Trophoblast cell (in vitro differentiated cells and primary cell): ENCODE results near the gene FAM209B.
"Not testable (repeated sequence)": the region's sequence is repeated elsewhere in the genome, so short reads cannot be mapped to it uniquely, and the experiment has no call there.

Source experiments
- DNase-seq, 2 donors: peaks; one replicate each; pipeline ENCODE4 v3.0.0-alpha.2; 2016
- H2AFZ ChIP-seq: 2 replicates; pipeline ENCODE4 v1.6.1; 2013; ENCODE audit warnings: low read length, moderate library complexity, mild to moderate bottlenecking; ENCODE audit not compliant: insufficient read depth, poor library complexity
- H2AK5ac ChIP-seq: 2 replicates; pipeline ENCODE4 v1.6.1; 2013; ENCODE audit warnings: mild to moderate bottlenecking, low read length
- H2BK120ac ChIP-seq: 2 replicates; pipeline ENCODE4 v1.6.1; 2013; ENCODE audit warnings: low read length, mild to moderate bottlenecking, moderate library complexity; ENCODE audit not compliant: insufficient read depth, poor library complexity
- H2BK12ac ChIP-seq: 2 replicates; pipeline ENCODE4 v1.6.1; 2013; ENCODE audit warnings: mild to moderate bottlenecking, low read length, moderate library complexity
- H2BK5ac ChIP-seq: 2 replicates; pipeline ENCODE4 v1.6.1; 2013; ENCODE audit warnings: low read length, low read depth, moderate library complexity, mild to moderate bottlenecking; ENCODE audit not compliant: poor library complexity
- H3K14ac ChIP-seq: 2 replicates; pipeline ENCODE4 v1.6.1; 2013; ENCODE audit warnings: mild to moderate bottlenecking, low read length
- H3K18ac ChIP-seq: 2 replicates; pipeline ENCODE4 v1.6.1; 2013; ENCODE audit warnings: mild to moderate bottlenecking, low read length
- H3K23ac ChIP-seq: 2 replicates; pipeline ENCODE4 v1.6.1; 2013; ENCODE audit warnings: low read length
- H3K27ac ChIP-seq: 2 replicates; pipeline ENCODE4 v1.5.1; 2013; ENCODE audit warnings: low read depth, mild to moderate bottlenecking, inconsistent platforms, low read length, moderate library complexity
- H3K27me3 ChIP-seq: 2 replicates; pipeline ENCODE4 v1.6.1; 2013; ENCODE audit warnings: inconsistent platforms, mild to moderate bottlenecking, low read length, moderate library complexity; ENCODE audit not compliant: insufficient read depth
- H3K36me3 ChIP-seq, 2 experiments: 1 replicate in 1 of 2; 2 replicates in 1 of 2; pipeline ENCODE4 v1.6.1; 2013; ENCODE audit warnings: low read length in 2 of 2, mild to moderate bottlenecking in 2 of 2, moderate library complexity in 1 of 2; ENCODE audit not compliant: insufficient read depth in 2 of 2, control insufficient read depth in 1 of 2
- H3K4ac ChIP-seq: 2 replicates; pipeline ENCODE4 v1.6.1; 2013; ENCODE audit warnings: low read depth, mild to moderate bottlenecking, low read length, moderate library complexity
- H3K4me1 ChIP-seq, 2 experiments: 1 replicate in 1 of 2; 2 replicates in 1 of 2; pipeline ENCODE4 v1.6.1; 2013; ENCODE audit warnings: low read length in 2 of 2, mild to moderate bottlenecking in 2 of 2, moderate library complexity in 1 of 2; ENCODE audit not compliant: insufficient read depth in 2 of 2, control insufficient read depth in 1 of 2
- H3K4me2 ChIP-seq: 2 replicates; pipeline ENCODE4 v1.6.1; 2013; ENCODE audit warnings: inconsistent platforms, mild to moderate bottlenecking, low read length, moderate library complexity
- H3K4me3 ChIP-seq: 2 replicates; pipeline ENCODE4 v1.5.1; 2013; ENCODE audit warnings: mild to moderate bottlenecking, low read depth, low read length, inconsistent platforms
- H3K79me1 ChIP-seq: one replicate; pipeline ENCODE4 v1.6.1; 2013; ENCODE audit warnings: low read length
- H3K79me2 ChIP-seq: 2 replicates; pipeline ENCODE4 v1.6.1; 2013; ENCODE audit warnings: low read length, mild to moderate bottlenecking; ENCODE audit not compliant: control insufficient read depth, insufficient read depth, poor library complexity
- H3K9ac ChIP-seq: 2 replicates; pipeline ENCODE4 v1.6.1; 2013; ENCODE audit warnings: mild to moderate bottlenecking, low read length
- H3K9me3 ChIP-seq: 2 replicates; pipeline ENCODE4 v1.6.1; 2013; ENCODE audit warnings: low read depth, mild to moderate bottlenecking, control low read depth, inconsistent platforms, low read length; ENCODE audit not compliant: insufficient read depth
- H4K12ac ChIP-seq: 2 replicates; pipeline ENCODE4 v1.6.1; 2013; ENCODE audit warnings: low read depth, mild to moderate bottlenecking, low read length, moderate library complexity
- H4K8ac ChIP-seq: 2 replicates; pipeline ENCODE4 v1.6.1; 2013; ENCODE audit warnings: low read depth, mild to moderate bottlenecking, low read length, moderate library complexity
- H4K91ac ChIP-seq: one replicate; pipeline ENCODE4 v1.6.1; 2013; ENCODE audit warnings: low read depth, mild to moderate bottlenecking, low read length, moderate library complexity
- WGBS: extraction: QIAGEN DNeasy Blood & Tissue Kit; methylation state at CpG from one replicate; pipeline ENCODE4 v1.1.7; 2013; ENCODE audit warnings: missing lambda C conversion rate; ENCODE audit not compliant: insufficient read length, insufficient coverage; ENCODE audit errors: extremely low coverage; 5-methylcytosine and 5-hydroxymethylcytosine counted together

The FAM209B gene

GRCh38 chr20:56564526-56564925 is 31.5 kb downstream of the FAM209B start:
- H2AK5ac ChIP-seq = not testable (repeated sequence)

GRCh38 chr20:56565511-56565910 is 32.5 kb downstream of the FAM209B start:
- Histone ChIP-seq H4K91ac (peak overlapping the region; percentile 33), H3K36me3 (no peaks in the 10 kb centered on the region), H3K9me3 (no peaks in the 10 kb centered on the region), H4K8ac (no peak overlapping the region), H3K18ac (no peak overlapping the region), H2AFZ (no peak overlapping the region), H3K79me1 (no peaks in the 10 kb centered on the region), H3K14ac (no peak overlapping the region), H3K4me2 (no peak overlapping the region), H3K9ac (no peak overlapping the region), H3K4ac (no peak overlapping the region), H4K12ac (no peak overlapping the region), H2AK5ac (no peak overlapping the region), H2BK12ac (no peak overlapping the region), H2BK120ac (no peak overlapping the region), H3K79me2 (no peaks in the 10 kb centered on the region), H3K4me3 (no peak overlapping the region), H2BK5ac (no peak overlapping the region), H3K27ac (no peak overlapping the region), H3K4me1 (peaks cover 2% of the 10 kb centered on the region in 2 experiments), H3K27me3 (no peaks in the 10 kb centered on the region), H3K23ac (no peak overlapping the region)
- no CpG with 5 or more reads among the region's 4 CpGs for WGBS
- DNase-seq = no peak

More at GRCh38 chr20:56564526-56564925, 31.5 kb downstream of the FAM209B start:
- H3K4me2 ChIP-seq, H3K4me3 ChIP-seq, H3K27ac ChIP-seq, H2BK5ac ChIP-seq, H3K14ac ChIP-seq, H3K4ac ChIP-seq, H3K9me3 ChIP-seq, DNase-seq, H3K79me2 ChIP-seq, H3K9ac ChIP-seq, H2BK120ac ChIP-seq, H3K79me1 ChIP-seq, H3K23ac ChIP-seq, H3K4me1 ChIP-seq, H2AFZ ChIP-seq, H3K36me3 ChIP-seq, H4K8ac ChIP-seq, H4K91ac ChIP-seq, H3K18ac ChIP-seq, H2BK12ac ChIP-seq, H3K27me3 ChIP-seq, H4K12ac ChIP-seq: not testable (repeated sequence)
- WGBS = no CpG with 5 or more reads among the region's 6 CpGs

- H4K91ac ChIP-seq = no peak overlapping the region
- H3K14ac ChIP-seq = no peak overlapping the region
- H3K36me3 ChIP-seq = no peaks in the 10 kb centered on the region
- DNase-seq = peak in 1 of 2 donors; percentile 37
- peaks cover 2% of the 10 kb centered on the region in 2 experiments for H3K4me1 ChIP-seq
- peak overlapping the region; percentile 57 for H2BK5ac ChIP-seq
- no peak overlapping the region for H3K4me3 ChIP-seq
- no peaks in the 10 kb centered on the region for H3K79me2 ChIP-seq
- peak overlapping the region; percentile 87 for H2BK12ac ChIP-seq
- no peak overlapping the region for H3K18ac ChIP-seq
- no peaks in the 10 kb centered on the region for H3K79me1 ChIP-seq
- H3K27me3 ChIP-seq = no peaks in the 10 kb centered on the region
- H3K4me2 ChIP-seq = no peak overlapping the region
- peak overlapping the region; percentile 69 for H4K8ac ChIP-seq
- no peak overlapping the region for H3K9ac ChIP-seq
- no peak overlapping the region for H3K23ac ChIP-seq
- peak overlapping the region; percentile 24 for H2AFZ ChIP-seq
- H2AK5ac ChIP-seq = no peak overlapping the region
- H3K9me3 ChIP-seq = no peaks in the 10 kb centered on the region
- WGBS = no CpG with 5 or more reads among the region's 3 CpGs
- peak overlapping the region; percentile 55 for H4K12ac ChIP-seq
- H2BK120ac ChIP-seq = peak overlapping the region; percentile 94
- peak overlapping the region; percentile 42 for H3K27ac ChIP-seq
- no peak overlapping the region for H3K4ac ChIP-seq
These were observed 33.6 kb downstream of the FAM209B start for GRCh38 chr20:56566621-56567020.

- no peak overlapping the region for H3K18ac ChIP-seq
- no peak overlapping the region for H2BK120ac ChIP-seq
- H3K9me3 ChIP-seq = no peaks in the 10 kb centered on the region
- H3K4me3 ChIP-seq = no peak overlapping the region
- no peak overlapping the region for H2AK5ac ChIP-seq
- no peaks in the 10 kb centered on the region for H3K36me3 ChIP-seq
- no peak overlapping the region for H3K9ac ChIP-seq
- no peak overlapping the region for H4K12ac ChIP-seq
- H4K8ac ChIP-seq = no peak overlapping the region
- H3K4me1 ChIP-seq = peaks cover 2% of the 10 kb centered on the region in 2 experiments
- no peak overlapping the region for H4K91ac ChIP-seq
- no peak overlapping the region for H3K27ac ChIP-seq
- H3K4ac ChIP-seq = no peak overlapping the region
- no peak overlapping the region for H3K14ac ChIP-seq
- WGBS = no CpG with 5 or more reads among the region's 2 CpGs
- H3K27me3 ChIP-seq = no peaks in the 10 kb centered on the region
- H3K23ac ChIP-seq = no peak overlapping the region
- DNase-seq = no peak
- no peak overlapping the region for H3K4me2 ChIP-seq
- no peaks in the 10 kb centered on the region for H3K79me2 ChIP-seq
- H3K79me1 ChIP-seq = no peaks in the 10 kb centered on the region
- H2BK5ac ChIP-seq = no peak overlapping the region
- H2AFZ ChIP-seq = no peak overlapping the region
- no peak overlapping the region for H2BK12ac ChIP-seq
These were observed 37.8 kb downstream of the FAM209B start for GRCh38 chr20:56570832-56571231.
